Gastrocnemius medialis (tissue), 4 donors: ENCODE results near the gene STAT5A. TPM values are rescaled to one million over a fixed set of nuclear protein-coding genes. Genes with fewer than 3 reads are reported as not detected.
"Not testable (repeated sequence)": the region's sequence is repeated elsewhere in the genome, so short reads cannot be mapped to it uniquely, and the experiment has no call there.

ENCODE experiments used
- ATAC-seq, 2 donors: fragments of 150-250 bp; one replicate each; pipeline ENCODE4 v1.9.1; 2016
- DNase-seq, 2 donors: peaks; one replicate each; pipeline ENCODE4 v3.0.0-alpha.2; 2019
- H3K27ac ChIP-seq, 4 donors: fragments of 200-600 bp; sonication (generic); 1 replicate in 1 of 4; 2 replicates in 3 of 4; pipeline ENCODE4 v1.5.1; 2016 to 2018; ENCODE audit warnings: mild to moderate bottlenecking in 2 of 4, moderate library complexity in 1 of 4
- H3K27me3 ChIP-seq, 3 donors: fragments of 200-600 bp; sonication (generic) in 2 of 3; 1 replicate in 1 of 3; 2 replicates in 2 of 3; pipeline versions ENCODE4 v1.5.1 to v1.6.0; 2016 to 2019; ENCODE audit warnings: mild to moderate bottlenecking in 1 of 3, moderate library complexity in 1 of 3
- H3K36me3 ChIP-seq, 2 donors: fragments of 200-600 bp; sonication (generic) in 1 of 2; one replicate each; pipeline ENCODE4 v1.5.1; 2017 to 2018
- H3K4me1 ChIP-seq, 2 donors: fragments of 200-600 bp; sonication (generic) in 1 of 2; one replicate each; pipeline ENCODE4 v1.5.1; 2016 to 2017; ENCODE audit warnings: mild to moderate bottlenecking in 2 of 2
- H3K4me3 ChIP-seq, 4 donors: fragments of 200-600 bp; sonication (generic) in 3 of 4; 1 replicate in 1 of 4; 2 replicates in 3 of 4; pipeline ENCODE4 v1.5.1; 2016 to 2019; ENCODE audit warnings: mild to moderate bottlenecking in 2 of 4
- H3K9me3 ChIP-seq, 3 donors: fragments of 200-600 bp; sonication (generic) in 2 of 3; 1 replicate in 1 of 3; 2 replicates in 2 of 3; pipeline ENCODE4 v1.5.1; 2016 to 2019
- POLR2A ChIP-seq, 2 donors: fragments of 450-650 bp; IDR thresholded peaks; one replicate each; pipeline ENCODE4 v1.6.1; 2017; ENCODE audit warnings: antibody characterized with exemption in 2 of 2, mild to moderate bottlenecking in 2 of 2, moderate library complexity in 2 of 2
- in situ Hi-C, 4 donors: fragments of 200-750 bp; cut with MboI; loops; one replicate each; pipeline versions ENCODE4 v1.15.0 to v1.8.0; 2017; ENCODE audit warnings: low sequenced_read_pairs in 4 of 4
- intact Hi-C: fragments of 100-400 bp; cut with DNase I; formaldehyde crosslinking; loops from one replicate; pipeline ENCODE4 v1.15.1; 2023; ENCODE audit warnings: low total_unique reads
- total RNA-seq, 4 donors: library from RNA; depleted of rRNA; stranded (reverse); fragments of >200 nt; gene quantifications; one replicate each; pipeline versions ENCODE4 v1.1.0 to v1.2.3, GENCODE V29; 2016
- TF ChIP-seq, protein P1 (sequence below), 5 experiments: fragments of 450-650 bp in 3 of 5; fragments of 200-600 bp in 2 of 5; sonication (generic) in 2 of 5; IDR thresholded peaks in 4 of 5; conservative IDR thresholded peaks in 1 of 5; 1 replicate in 4 of 5; 2 replicates in 1 of 5; pipeline ENCODE4 v1.5.1; 2016 to 2019; ENCODE audit warnings: antibody characterized with exemption in 5 of 5, mild to moderate bottlenecking in 3 of 5, moderate library complexity in 3 of 5

STAT5A gene
- total RNA-seq, 4 donors from 2014 or later = 36.0 to 87.0 (median 60.7) TPM

DNA sequence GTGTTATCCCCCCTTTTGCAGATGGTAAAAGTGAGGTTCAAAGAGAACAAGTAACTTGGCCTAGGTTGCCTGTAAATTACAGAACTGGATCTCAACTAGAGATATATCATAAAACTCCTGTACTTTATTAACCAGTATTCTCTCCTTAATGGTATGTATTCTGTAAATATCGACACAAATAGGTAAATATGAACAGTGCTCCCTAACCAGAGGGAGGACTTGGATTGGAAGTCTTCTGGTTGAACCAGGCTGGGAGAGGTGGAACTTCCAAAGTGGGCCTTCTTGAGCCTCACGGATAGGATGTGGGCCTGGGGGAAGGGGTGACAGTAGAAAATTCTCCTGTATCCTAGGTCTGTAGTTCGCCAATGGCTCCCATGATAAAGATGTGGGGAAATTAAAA is 7.7 kb downstream of the STAT5A start:
- in situ Hi-C loops (no loop called here), intact Hi-C loops (no loop called here)
- Histone ChIP-seq H3K27ac (no peak overlapping the region), H3K36me3 (peaks cover 0 to 45% of the 10 kb centered on the region in 2 donors), H3K9me3 (no peaks in the 10 kb centered on the region), H3K4me1 (no peaks in the 10 kb centered on the region), H3K27me3 (no peaks in the 10 kb centered on the region), H3K4me3 (no peak overlapping the region)
- no peak for DNase-seq
- no peak for ATAC-seq
- TF ChIP-seq, protein P1, sequence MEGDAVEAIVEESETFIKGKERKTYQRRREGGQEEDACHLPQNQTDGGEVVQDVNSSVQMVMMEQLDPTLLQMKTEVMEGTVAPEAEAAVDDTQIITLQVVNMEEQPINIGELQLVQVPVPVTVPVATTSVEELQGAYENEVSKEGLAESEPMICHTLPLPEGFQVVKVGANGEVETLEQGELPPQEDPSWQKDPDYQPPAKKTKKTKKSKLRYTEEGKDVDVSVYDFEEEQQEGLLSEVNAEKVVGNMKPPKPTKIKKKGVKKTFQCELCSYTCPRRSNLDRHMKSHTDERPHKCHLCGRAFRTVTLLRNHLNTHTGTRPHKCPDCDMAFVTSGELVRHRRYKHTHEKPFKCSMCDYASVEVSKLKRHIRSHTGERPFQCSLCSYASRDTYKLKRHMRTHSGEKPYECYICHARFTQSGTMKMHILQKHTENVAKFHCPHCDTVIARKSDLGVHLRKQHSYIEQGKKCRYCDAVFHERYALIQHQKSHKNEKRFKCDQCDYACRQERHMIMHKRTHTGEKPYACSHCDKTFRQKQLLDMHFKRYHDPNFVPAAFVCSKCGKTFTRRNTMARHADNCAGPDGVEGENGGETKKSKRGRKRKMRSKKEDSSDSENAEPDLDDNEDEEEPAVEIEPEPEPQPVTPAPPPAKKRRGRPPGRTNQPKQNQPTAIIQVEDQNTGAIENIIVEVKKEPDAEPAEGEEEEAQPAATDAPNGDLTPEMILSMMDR (IDR thresholded peaks at IDR 0.05 in 4 of 5, conservative IDR thresholded peaks at IDR 0.05 in 1 of 5) = no peak
- no peak for TF ChIP-seq POLR2A (IDR thresholded peaks at IDR 0.05)

DNA sequence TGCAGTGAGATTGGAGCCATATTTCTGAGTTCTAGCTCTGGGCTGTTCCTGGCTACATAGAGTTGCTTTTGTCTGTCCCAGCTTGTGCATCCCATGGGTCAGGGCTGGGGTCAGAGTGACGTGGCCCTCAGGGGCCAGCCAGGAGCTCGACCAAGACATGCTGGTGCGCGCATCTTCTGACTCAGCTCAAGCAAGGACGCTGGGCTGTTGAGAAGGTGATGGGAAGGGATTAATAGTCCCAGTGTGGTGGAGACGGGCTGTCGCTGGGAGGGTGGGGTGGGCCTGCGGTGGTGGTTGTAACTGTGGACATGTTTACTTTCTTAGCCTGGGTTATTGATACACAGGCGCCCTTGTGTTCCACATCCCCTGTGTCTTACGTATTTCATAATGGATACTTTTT is 9.5 kb downstream of the STAT5A start:
- in situ Hi-C loops, H3K27ac ChIP-seq, H3K4me3 ChIP-seq, H3K9me3 ChIP-seq, intact Hi-C loops, H3K27me3 ChIP-seq, DNase-seq, ATAC-seq, H3K4me1 ChIP-seq: not testable (repeated sequence)
- peaks cover 0 to 63% of the 10 kb centered on the region in 2 donors for H3K36me3 ChIP-seq

DNA sequence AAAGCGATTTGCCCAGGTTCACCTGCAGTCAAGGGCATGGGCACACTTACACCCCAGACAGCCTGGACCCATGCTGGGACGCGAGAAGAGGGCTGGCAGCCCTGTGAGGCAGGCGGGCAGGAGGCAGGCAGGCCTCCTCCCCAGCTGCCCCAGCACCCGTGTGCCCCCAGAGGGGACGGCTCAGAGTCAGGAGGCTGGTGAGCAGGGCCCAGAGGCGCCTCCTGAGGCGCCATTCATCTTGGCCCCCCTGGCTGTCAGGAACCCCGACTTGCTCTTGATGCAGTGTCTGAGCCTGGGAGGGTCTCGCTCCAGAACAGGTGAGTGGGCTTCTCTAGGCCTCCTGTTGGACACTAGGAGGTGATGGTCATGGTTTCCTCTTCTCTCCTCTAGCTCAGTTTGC is 11.1 kb downstream of the STAT5A start:
- intact Hi-C loops, in situ Hi-C loops, H3K27me3 ChIP-seq, H3K27ac ChIP-seq, H3K4me3 ChIP-seq, ATAC-seq, H3K4me1 ChIP-seq, H3K9me3 ChIP-seq, DNase-seq: not testable (repeated sequence)
- H3K36me3 ChIP-seq = peaks cover 0 to 72% of the 10 kb centered on the region in 2 donors

DNA sequence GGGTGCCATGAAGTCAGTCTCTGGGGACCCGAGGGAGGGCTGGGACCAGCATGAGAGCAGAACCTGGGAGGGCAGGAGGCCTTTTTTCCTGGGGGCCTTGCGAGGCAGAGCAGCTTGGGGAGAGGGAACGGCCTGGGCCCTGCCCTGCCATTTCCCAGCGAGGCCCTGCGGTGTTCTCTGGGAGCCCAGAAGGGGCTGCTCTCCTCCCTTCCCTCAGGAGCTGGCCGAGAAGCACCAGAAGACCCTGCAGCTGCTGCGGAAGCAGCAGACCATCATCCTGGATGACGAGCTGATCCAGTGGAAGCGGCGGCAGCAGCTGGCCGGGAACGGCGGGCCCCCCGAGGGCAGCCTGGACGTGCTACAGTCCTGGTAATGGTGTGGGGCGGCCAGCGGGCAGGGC is 11.6 kb downstream of the STAT5A start:
- ATAC-seq, intact Hi-C loops, H3K27ac ChIP-seq, H3K27me3 ChIP-seq, in situ Hi-C loops, DNase-seq, H3K4me1 ChIP-seq, H3K9me3 ChIP-seq, H3K4me3 ChIP-seq: not testable (repeated sequence)
- H3K36me3 ChIP-seq = peaks cover 0 to 77% of the 10 kb centered on the region in 2 donors

DNA sequence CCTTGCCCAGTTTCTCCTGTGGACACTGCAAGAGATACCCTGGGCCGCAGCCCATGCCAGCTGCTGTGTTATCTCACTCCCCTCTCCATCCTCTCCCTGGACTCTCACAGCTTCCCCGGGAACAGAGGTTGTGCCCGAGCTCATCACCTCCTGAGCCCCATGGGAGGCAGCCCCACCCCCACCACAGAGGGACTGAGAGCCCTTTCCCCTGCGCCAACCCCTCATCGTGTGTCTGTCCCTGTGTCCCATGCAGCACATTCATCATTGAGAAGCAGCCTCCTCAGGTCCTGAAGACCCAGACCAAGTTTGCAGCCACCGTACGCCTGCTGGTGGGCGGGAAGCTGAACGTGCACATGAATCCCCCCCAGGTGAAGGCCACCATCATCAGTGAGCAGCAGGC is 12.7 kb downstream of the STAT5A start:
- no peak for DNase-seq
- in situ Hi-C loops = no loop called here
- Histone ChIP-seq H3K27ac (no peak overlapping the region), H3K9me3 (no peaks in the 10 kb centered on the region), H3K4me3 (no peak overlapping the region), H3K4me1 (no peaks in the 10 kb centered on the region), H3K27me3 (no peaks in the 10 kb centered on the region), H3K36me3 (peaks cover 0 to 69% of the 10 kb centered on the region in 2 donors)
- no peak for ATAC-seq
- intact Hi-C loops = no loop called here
- no peak for TF ChIP-seq POLR2A (IDR thresholded peaks at IDR 0.05)
- TF ChIP-seq, protein P1 (IDR thresholded peaks at IDR 0.05 in 4 of 5, conservative IDR thresholded peaks at IDR 0.05 in 1 of 5) = no peak

DNA sequence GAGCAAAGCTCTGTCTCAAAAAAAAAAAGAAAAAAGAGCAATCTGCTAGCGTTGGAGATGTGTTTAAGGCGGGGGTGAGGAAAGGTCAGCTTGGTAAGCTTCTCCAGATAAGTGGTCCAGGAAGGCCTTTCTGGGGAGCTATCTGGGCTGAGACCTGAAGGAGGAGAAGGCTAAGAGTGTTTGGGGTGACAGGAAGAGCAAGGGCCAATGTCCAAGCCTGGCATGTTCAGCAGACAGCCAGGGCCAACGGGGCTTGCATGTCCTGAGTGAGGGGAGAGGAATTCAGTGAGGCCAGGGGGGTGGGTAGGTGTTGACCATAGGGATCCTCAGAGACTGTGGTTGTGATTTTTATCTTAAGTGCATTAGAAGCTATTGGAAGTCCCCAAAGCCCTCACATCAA is 15.4 kb downstream of the STAT5A start:
- Histone ChIP-seq H3K27me3 (no peaks in the 10 kb centered on the region), H3K36me3 (peaks cover 0 to 71% of the 10 kb centered on the region in 2 donors), H3K4me1 (no peaks in the 10 kb centered on the region), H3K27ac (no peak overlapping the region), H3K9me3 (no peaks in the 10 kb centered on the region), H3K4me3 (no peak overlapping the region)
- intact Hi-C loops (no loop called here), in situ Hi-C loops (no loop called here)
- DNase-seq = no peak
- no peak for ATAC-seq
- TF ChIP-seq, protein P1 (IDR thresholded peaks at IDR 0.05 in 4 of 5, conservative IDR thresholded peaks at IDR 0.05 in 1 of 5) = no peak
- TF ChIP-seq POLR2A (IDR thresholded peaks at IDR 0.05) = no peak
